ENCODE measurements around the gene CKLF. TPM values are rescaled to one million over a fixed set of nuclear protein-coding genes. Genes with fewer than 3 reads are reported as not detected.

The CKLF gene
- total RNA-seq, 2 donors from 2014 or later, result 23.4 to 39.8 TPM

- no peaks in the 10 kb centered on the region for H3K27me3 ChIP-seq (replicated peaks; ENCODE audit: insufficient read depth)
- TF ChIP-seq CTCF (IDR thresholded peaks at IDR 0.05), result peak; percentile 75
- H3K9me3 ChIP-seq, result no peaks in the 10 kb centered on the region
- no peaks in the 10 kb centered on the region for H3K36me3 ChIP-seq
- H3K4me3 ChIP-seq, result peak overlapping the region; percentile 6
- H3K27ac ChIP-seq, result peak overlapping the region; percentile 89 to 94
- peaks cover 54 to 88% of the 10 kb centered on the region in 2 donors for H3K4me1 ChIP-seq (ENCODE audit: control insufficient read depth in 1 of 2, low read depth in 2 of 2)
- ATAC-seq (ENCODE audit: insufficient number of reproducible peaks, low FRiP score, low read depth), result no peak
- no peak for DNase-seq (ENCODE audit: low spot score)
Observed at GRCh38 chr16:66515596-66516508, 36.5 kb upstream of the CKLF start.

- peak overlapping the region; percentile 6 for H3K4me3 ChIP-seq
- no peak for DNase-seq (ENCODE audit: low spot score)
- no peak for TF ChIP-seq CTCF (IDR thresholded peaks at IDR 0.05)
- peak overlapping the region; percentile 89 to 94 for H3K27ac ChIP-seq
- no peaks in the 10 kb centered on the region for H3K36me3 ChIP-seq
- H3K4me1 ChIP-seq (ENCODE audit: control insufficient read depth in 1 of 2, low read depth in 2 of 2), result peaks cover 51 to 87% of the 10 kb centered on the region in 2 donors
- ATAC-seq (ENCODE audit: insufficient number of reproducible peaks, low FRiP score, low read depth), result peak; percentile 40
- H3K27me3 ChIP-seq (replicated peaks; ENCODE audit: insufficient read depth), result no peaks in the 10 kb centered on the region
- H3K9me3 ChIP-seq, result no peaks in the 10 kb centered on the region
Observed at GRCh38 chr16:66516509-66516807, 35.9 kb upstream of the CKLF start.

- H3K4me1 ChIP-seq (ENCODE audit: control insufficient read depth in 1 of 2, low read depth in 2 of 2), result peaks cover 47 to 87% of the 10 kb centered on the region in 2 donors
- no peak for TF ChIP-seq CTCF (IDR thresholded peaks at IDR 0.05)
Observed at GRCh38 chr16:66516808-66517585, 35.4 kb upstream of the CKLF start.

GRCh38 chr16:66517586-66518263, 34.7 kb upstream of the CKLF start:
- no peak for TF ChIP-seq CTCF (IDR thresholded peaks at IDR 0.05)
- Histone ChIP-seq H3K36me3 (no peaks in the 10 kb centered on the region), H3K4me3 (peak overlapping the region; percentile 35), H3K9me3 (no peaks in the 10 kb centered on the region), H3K27ac (peak overlapping the region; percentile 89 to 94), H3K27me3 (replicated peaks; ENCODE audit: insufficient read depth) (no peaks in the 10 kb centered on the region), H3K4me1 (ENCODE audit: control insufficient read depth in 1 of 2, low read depth in 2 of 2) (peaks cover 47 to 87% of the 10 kb centered on the region in 2 donors)
- DNase-seq (ENCODE audit: low spot score) (no peak), ATAC-seq (ENCODE audit: insufficient number of reproducible peaks, low FRiP score, low read depth) (no peak)

More at GRCh38 chr16:66516808-66517585, 35.4 kb upstream of the CKLF start:
- ATAC-seq (ENCODE audit: insufficient number of reproducible peaks, low FRiP score, low read depth) (peak; percentile 96), DNase-seq (ENCODE audit: low spot score) (peak; percentile 97)
- no peaks in the 10 kb centered on the region for H3K27me3 ChIP-seq (replicated peaks; ENCODE audit: insufficient read depth)
- no peaks in the 10 kb centered on the region for H3K9me3 ChIP-seq
- peak overlapping the region; percentile 35 for H3K4me3 ChIP-seq
- peak overlapping the region; percentile 89 to 94 for H3K27ac ChIP-seq
- H3K36me3 ChIP-seq, result no peaks in the 10 kb centered on the region
